GM19372 (cell line): ENCODE results near the gene NEURL1.

Experiments used
- ATAC-seq: cut with Tn5 transposase; IDR thresholded peaks from one replicate; pipeline ENCODE4 v1.9.1; 2021; ENCODE audit warnings: mild to moderate bottlenecking, low read depth, moderate library complexity; ENCODE audit not compliant: unreplicated experiment

Gene NEURL1

DNA sequence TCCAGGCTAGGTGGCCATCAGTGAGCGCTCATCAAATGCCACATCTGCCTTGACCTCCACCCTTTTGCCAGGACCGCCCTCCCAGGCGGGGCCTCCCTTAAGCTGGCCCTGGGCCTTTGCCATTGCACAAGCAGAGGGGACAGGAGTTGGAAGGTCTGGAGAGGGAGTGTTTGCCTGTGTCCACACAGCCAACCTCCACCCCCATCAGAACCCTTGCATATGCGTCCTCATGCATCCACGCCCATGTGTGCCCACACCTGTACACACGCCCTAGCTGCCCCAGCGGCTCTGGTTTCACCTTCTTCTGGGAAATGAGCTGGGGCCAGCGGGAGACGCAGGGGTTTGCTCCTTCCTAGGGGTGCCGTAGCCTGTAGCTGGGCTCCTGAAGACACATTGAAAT is 64.0 kb downstream of the NEURL1 start:
- ATAC-seq, result no peak

DNA sequence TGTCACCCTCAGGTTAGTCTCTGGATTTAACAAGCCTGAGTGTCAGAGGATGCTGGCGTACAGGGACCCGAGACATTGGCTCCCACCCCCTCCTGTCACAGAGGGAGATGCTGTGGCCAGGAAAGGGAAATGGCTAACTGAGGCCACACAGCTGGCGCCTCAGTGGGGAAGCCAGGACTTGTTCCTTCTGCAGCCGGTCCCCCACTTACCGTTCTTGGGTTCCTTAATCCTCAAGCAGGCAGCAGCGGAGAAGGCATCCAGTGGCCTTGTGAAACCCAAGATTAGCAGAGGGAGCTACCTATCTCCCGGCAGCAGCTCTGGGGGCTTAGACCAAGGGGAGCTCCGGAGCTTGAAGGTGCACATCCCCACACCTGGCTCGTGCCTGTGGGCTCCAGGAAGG is 65.4 kb downstream of the NEURL1 start:
- ATAC-seq, result no peak

DNA sequence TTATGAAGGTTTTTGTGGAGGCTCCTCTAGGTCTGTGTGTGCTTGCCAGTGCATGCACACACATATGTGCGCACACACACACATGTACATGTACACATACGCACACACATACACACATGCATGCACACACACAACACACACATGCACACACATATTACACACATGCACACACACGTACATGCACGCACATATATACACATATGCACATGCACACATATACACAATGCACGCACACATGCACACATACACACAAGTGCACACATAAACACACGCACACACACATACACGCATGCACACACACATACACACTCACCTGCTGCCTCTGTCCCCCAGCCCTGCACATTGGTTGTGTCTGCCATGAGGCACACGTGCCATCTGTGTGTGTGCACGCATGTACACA is 66.3 kb downstream of the NEURL1 start:
- no peak for ATAC-seq

DNA sequence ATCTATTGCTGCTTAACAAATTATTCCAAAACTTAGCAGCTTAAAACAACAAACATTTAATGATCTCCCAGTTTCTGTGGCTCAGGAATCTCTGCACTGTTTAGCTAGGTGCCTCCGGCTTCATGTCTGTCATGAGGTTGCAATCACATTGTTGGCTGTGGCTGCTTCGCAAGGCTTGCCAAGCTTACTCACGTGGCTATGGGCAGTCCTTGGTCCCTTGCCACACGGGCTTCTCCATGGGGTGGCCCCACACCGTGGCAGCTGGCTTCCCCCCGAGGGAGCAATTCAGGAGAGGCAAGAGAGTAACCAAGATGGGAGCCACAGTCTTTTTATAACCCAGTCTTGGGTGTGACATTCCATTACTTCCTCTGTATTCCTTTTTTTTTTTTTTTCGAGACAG is 67.4 kb downstream of the NEURL1 start:
- ATAC-seq, result no peak

DNA sequence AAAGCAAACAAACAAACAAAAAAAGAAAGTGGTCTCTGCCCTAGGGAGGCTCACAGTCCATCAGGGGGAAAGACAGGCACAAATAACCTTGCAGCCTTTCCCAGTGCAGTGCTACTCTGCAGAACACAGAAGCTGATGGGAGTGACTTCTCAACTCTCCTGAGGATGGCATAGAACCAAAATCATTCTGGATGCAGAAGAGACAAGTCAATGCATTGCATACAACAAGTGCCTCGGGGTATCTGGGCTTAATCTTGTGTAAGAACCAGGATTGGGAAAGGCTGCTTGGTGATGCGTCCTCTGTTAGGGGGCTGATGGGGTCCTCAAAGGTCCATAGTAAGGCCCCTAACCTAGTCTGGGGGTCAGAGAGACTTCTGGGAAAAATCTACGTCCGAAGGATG is 68.9 kb downstream of the NEURL1 start:
- no peak for ATAC-seq

DNA sequence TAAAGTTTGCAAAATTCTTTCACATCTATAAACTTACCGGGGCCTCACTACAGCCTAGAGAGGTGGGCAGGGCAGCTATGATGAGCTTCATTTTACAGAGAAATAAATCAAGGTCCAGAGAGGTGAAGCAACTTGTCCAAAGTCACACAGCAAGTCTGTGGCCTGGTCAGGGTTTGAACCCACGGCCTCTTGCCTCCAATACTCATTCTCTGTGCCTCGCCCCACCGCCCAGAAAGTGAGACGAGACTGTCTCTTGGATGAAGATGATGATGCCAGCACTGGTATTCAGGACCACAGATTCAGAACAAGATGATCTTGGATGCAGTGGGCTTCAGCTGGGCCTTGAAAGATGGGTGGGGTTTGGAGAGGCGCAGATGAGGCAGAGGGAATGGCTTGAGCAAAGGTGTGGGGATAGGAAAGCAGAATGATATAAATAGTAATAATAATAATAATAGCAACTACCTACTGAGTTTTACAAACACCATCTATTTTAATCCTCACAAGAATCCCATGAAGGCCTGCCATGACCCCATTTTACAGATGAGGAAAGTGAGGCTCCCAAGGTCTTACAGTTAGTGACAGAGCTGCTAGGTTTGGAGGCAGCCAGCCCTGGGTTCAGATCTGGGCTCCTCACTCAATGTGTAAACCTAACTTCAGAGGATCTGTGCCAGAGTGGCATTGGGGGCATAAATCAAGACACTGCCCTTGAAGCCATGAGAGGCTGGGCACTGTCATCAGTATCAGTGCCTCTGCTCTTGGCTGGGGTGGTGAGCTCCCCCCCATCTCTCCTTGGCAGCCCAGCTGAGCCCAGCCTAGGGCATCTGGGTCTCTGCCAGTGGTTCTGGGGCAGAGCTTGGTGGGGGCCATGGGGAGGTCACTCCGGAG is 70.0 kb downstream of the NEURL1 start:
- no peak for ATAC-seq

DNA sequence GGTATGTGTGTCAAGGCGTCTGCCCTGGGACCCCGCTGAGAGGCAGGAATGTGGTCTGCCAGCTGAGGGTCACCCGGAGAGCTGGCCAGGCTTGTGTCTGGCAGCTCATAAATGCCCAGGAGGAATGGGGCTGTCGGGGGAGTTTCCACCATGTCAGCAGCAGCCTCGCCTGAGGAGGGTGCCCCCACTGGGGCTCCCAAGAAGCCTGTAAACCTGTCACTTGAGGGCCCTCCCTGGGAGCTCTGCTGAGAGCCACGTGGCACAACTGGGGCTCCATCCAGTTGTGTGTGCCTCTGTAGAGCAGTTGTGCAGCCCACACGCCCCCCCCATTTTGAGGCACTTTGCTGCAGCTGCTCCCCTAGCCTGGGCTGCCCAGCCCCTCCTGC is 70.6 kb downstream of the NEURL1 start:
- ATAC-seq, result no peak

DNA sequence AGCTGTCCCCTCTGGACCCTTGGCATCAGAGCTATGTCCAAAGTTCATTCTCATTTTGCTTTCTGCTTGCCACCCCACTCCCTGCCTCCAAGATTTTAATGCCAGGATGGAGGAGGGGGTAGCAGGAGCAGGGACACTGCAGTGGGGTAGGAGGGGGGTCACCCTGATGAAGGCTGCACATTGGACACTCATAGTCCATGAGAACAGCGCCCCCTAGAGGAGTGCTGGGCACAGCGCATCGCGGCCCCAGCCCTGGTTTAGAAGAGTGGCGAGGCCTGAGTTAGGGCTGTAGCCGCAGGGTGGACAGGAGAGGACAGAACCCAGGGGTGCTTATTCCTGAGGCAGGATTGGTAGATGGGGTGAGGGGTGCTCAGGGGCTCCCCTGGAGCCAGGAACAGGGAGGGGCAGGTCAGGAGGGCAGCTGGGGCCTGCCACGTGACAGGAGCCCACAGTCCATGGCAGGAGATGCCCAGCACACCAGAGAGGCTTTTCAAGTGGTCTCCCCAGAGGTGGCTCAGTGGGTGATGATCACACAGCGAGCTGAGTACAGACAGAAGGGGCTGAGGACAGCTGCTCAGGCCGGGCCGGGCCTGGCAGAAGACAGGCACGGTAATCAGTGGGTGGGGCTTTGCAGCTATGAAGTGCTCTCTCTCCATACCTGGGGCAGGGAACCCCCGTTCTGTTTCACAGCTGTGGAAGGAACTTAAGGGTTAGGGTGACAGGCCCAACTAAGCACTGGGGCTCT is 71.4 kb downstream of the NEURL1 start:
- no peak for ATAC-seq

DNA sequence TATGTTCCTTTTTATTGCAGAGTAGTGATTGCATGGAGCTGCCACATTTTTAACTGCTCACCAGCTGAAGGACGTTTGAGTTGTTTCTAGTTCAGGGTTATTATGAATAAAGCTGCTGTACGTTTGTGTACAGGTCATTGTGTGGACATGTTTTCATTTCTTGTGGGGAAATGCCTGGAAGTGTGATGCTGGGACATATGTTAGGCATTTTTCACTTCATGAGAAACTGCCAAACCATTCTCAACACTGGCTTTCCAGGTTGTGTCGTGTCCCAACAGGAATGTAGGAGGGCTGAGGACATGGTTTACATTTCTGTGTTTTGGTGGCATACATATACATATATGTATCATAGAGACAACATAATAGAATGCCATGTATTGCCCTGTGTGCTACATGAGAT is 73.0 kb downstream of the NEURL1 start:
- ATAC-seq, result no peak

DNA sequence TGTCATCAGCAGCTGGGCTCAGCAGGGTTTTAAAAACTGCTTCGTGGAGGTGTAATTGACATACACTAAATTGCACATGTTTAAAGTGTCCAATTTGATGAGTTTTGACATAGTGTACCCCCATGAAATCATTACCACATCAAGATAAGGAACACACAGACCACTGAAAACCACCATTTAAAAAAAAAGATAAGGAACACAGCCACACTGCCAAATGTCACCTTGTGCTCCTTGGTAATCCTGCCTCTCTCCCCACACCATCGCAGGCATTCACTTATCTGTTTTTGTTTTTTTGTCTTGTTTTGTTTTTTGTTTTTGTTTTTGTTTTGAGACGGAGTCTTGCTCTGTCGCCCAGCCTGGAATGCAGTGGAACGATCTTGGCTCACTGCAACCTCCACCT is 75.0 kb downstream of the NEURL1 start:
- no peak for ATAC-seq

DNA sequence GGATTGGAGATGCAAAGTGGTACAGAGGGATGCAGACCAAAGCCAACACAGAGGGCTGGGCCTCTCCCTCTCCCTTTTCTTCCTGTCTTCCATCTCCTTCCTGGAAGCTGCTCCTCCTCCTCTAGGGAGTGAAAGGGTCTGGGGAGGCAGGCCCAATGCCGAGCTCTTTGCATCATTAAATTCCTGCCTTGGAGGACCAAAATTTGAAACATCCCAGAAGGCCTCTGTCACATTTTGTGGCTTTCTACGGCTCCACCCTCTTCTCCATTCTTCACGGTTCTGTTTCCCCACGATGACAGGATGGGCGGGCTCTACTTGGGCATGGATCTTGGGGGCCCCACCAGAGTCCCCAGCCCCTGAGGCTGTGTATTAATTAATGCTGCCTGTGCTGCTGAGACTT is 76.4 kb downstream of the NEURL1 start:
- ATAC-seq, result no peak

DNA sequence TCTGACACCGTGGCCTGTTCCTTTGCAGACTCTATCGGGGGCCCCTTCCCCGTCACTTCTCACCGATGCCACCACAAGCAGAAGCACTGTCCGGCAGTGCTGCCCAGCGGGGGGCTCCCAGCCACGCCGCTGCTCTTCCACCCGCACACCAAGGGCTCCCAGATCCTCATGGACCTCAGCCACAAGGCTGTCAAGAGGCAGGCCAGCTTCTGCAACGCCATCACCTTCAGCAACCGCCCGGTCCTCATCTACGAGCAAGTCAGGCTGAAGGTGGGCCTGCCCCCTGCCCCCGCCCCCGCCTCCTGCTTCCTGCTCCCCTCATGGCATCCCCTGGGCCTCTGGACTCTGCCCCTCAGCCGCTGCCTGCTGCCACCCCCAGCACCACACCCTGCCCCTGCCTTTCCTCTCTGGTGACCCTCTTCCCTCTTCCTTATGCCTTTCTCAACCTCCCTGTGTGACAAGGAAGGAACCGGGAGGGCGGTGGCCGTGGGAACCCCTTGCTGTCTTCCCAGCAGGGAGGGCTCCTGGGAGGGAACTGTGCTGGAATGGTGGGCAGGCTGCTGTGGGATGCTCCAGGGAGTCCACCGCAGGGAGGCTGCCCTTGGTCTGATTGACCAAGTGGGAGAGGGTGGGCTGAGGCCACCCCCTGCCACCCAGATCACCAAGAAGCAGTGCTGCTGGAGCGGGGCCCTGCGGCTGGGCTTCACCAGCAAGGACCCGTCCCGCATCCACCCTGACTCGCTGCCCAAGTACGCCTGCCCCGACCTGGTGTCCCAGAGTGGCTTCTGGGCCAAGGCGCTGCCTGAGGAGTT is 77.5 kb downstream of the NEURL1 start:
- no peak for ATAC-seq

DNA sequence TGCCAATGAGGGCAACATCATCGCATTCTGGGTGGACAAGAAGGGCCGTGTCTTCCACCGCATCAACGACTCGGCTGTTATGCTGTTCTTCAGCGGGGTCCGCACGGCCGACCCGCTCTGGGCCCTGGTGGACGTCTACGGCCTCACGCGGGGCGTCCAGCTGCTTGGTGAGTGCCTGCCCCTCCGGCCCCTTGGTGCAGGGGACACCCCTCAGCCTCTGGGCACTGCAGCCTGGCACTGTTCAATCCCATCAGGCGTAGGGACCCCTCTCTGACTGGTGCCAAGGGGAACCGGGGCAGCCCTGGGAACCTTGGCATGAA is 78.1 kb downstream of the NEURL1 start:
- no peak for ATAC-seq

DNA sequence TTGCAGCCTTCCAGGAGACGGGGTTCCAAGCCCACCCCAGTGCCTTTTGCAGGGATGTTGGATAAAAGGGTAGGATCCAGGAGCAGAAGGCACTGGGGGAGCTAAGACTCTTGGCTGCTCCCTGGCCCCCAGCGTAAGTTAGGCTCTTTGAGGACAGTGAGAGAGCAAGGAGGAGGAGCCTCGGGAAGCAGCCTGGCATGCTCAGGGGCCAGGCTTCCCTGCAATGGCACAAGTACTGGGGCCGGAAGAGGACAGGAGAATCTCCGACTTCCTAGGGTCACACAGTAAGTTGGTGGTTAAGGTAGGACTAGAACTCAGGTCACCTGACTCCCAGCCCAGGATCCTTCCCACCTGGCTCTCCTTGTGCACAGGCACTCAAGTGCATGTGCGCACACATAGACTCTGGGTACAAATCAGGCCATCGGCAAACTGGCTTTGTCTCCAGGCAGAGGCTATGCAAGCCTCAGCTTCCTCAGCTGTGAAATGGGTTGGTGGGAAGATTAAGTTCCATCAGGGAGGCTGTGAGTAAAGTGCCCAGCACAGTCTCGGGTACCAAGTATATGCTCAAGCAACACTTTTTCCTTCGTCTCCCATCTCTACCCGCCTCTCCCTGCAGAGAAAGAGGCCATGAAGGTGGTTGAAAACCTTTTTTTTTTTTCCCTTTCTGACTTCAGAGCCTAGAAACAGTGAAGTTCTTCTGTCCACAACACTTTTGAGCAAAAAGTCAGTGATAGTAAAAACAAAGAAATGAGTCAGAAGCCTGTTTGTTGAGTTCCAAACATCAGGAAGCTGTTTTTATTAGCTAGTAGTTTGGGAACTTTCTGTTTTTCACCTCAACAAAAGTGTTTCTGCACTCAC is 79.1 kb downstream of the NEURL1 start:
- no peak for ATAC-seq

DNA sequence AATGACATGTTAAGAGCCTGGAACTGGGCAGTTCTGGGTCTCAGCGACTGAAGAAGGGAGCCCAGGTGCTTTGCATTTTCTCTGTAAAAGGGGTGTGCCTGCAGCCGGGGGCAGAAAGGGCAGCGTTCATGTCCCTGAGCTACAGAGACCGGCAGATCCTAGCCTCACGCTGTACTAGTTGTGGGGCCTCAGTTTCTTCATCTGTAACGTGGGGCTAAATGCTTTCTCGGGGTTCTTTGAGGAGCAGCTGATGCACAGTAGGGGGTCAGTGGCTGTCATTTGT is 79.6 kb downstream of the NEURL1 start:
- no peak for ATAC-seq

DNA sequence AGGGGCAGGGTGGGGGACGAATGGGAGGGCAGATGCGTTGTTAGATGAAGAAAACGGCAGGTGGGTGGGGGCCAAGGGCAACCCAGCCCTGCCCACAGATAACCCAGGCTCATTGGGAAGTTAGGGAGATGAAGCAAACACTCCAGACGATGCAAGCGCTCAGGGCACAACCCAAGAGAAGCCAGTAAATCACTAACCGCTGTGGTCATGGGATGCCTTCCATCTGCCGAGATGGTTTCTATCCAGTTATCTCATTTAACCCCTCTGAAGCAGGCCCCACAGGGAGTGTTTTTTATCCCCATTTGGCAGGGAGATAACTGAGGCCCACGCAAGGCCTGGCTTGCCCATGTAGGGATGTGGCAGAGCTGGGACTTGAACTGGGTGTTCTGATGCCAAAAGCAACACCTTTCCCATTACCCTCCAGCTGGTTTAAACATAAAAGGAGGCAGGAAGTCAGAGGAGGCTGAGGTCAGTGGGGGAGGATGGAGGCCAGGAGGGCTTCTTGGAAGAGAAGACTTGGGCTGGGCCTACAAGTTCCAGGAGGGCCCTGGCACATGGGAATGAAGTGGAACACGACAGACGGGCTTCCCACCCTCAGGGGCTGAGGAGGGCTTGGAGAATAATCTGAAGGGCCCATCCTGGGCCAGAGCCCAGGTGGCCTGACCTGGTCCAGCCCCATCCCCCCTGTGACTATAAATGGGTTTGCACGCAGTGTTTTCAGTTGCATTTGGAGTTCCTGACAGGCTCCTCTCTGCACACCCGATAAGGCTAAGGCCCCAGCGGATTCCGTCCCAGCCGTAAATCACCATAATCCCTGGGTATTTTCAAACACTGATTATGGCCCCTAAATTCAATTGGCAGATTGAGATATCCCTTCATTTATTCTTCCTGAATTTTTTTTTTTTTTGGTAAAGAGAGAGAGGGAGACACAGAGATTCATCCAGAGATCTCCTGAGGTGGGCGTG is 80.9 kb downstream of the NEURL1 start:
- ATAC-seq, result no peak

DNA sequence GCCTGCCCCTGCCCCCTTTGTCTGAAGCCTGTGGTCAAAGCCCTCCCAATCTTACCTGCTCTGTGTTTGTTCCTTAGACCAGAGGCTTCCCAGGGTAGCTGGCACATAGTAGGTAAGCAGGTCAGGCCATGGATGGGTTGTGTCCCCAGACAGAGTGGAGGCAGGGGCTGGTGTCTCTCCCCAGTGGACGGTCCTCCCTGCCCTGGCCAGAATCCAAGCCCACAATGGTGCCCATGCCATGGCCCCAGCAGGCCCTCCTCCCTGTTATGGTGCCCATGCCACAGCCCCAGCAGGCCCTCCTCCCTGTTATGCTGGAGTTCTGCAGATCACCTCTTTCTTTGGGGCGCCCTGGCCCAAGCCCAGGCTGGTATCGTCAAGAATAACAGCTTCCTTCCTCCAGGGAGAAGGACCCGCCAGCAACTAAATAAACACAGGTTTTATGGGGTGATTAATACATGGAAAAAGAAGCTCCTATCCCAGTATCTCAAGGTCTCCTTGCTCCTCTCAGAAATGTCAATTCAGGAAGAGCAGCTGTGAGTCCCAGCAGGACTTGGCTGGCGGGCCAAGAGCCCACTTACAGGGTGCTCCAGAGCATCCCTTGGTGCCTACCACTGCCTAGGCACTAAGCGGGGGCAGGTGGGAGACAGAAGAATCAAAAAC is 82.0 kb downstream of the NEURL1 start:
- ATAC-seq, result no peak

DNA sequence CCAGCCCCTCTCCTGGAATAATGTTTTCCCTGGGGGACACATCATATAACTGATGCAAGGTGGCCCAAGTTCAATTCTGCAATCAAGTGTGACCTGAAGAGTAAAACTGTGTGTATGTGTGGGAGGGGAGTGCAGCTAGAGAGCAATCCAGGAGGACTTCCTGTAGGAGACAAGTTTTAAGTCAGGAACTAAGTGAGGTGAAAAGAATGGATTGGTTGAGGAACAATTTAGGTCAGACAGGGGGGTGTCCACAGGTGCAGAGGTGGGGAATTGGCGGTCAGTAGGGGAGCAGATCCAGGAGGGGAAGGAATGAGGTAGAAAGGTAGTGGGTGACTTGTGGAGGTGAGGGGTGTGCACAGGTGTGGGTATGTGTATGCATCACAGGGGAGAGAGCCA is 82.6 kb downstream of the NEURL1 start:
- ATAC-seq, result no peak

DNA sequence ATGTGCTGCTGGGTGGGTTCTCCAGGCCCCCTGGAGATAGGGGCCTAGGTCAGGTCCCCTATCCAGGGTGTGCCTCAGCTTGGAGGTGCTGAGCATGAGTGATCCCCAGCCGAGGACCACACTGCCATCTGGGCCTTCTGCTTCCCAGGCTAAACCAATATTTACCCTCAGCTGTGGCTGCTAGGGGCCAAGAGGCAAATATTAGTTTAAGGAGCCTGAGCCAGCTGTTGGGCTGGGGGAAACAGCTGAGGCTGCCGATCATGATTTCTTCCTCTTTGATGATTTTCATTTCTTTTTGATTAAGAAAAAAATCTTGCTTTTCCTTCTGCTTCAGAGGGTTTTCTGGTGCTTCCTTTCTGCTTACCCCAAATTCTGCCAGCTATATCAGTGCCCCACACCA is 83.4 kb downstream of the NEURL1 start:
- ATAC-seq, result no peak
